ENCODE results near the gene SPATA32. TPM values are rescaled to one million over a fixed set of nuclear protein-coding genes. Genes with fewer than 3 reads are reported as not detected.

SPATA32 gene
- total and polyA plus RNA-seq, 9 donors = 0.12 TPM; not detected in 8

DNA sequence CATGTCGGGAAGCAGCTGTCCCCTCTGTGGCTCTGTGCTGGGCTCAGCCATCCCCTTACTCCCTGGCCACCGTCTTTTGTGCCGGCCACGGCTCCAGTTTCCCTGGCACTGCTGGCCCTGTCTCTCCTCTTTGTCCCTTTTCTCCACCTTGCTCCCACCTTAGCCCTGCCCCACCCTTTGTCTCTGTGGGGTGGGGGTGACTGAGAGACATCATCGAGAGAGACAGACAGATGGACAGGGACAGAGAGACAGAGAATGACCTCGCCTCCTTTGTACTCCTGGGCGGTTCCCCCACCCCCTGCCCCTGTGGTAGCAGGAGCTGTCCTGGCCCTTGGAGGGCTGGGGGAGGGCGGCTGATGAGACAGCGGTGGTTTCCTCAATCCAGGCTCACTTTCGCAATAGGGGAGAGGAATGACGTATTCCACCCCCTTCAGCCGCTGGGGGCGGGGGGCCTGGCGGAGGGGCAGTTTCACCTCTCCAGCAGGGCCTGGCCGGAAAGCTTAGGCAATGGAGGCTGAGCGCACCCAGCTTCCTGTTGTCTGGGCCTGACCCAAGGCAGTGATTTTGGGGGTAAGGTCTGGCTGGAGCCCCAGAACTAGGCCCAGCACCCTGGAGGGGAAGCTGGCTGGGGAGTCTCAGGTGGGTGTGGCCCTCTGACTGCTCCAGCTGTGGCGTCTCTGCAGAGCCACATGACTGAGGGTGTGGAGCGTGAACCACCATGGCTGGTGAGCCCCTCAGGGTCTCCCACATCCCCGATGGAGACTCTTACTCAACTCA lies 32.9 kb downstream of the SPATA32 start:
- Histone ChIP-seq H3K27ac (no peak overlapping the region), H3K9me3 (no peaks in the 10 kb centered on the region), H3K36me3 (no peaks in the 10 kb centered on the region), H3K4me3 (no peak overlapping the region), H3K27me3 (no peaks in the 10 kb centered on the region), H3K4me1 (ENCODE audit: insufficient read depth) (no peaks in the 10 kb centered on the region)
- peak; percentile 61 to 81 (median 74) for DNase-seq
- TF ChIP-seq, protein P1, sequence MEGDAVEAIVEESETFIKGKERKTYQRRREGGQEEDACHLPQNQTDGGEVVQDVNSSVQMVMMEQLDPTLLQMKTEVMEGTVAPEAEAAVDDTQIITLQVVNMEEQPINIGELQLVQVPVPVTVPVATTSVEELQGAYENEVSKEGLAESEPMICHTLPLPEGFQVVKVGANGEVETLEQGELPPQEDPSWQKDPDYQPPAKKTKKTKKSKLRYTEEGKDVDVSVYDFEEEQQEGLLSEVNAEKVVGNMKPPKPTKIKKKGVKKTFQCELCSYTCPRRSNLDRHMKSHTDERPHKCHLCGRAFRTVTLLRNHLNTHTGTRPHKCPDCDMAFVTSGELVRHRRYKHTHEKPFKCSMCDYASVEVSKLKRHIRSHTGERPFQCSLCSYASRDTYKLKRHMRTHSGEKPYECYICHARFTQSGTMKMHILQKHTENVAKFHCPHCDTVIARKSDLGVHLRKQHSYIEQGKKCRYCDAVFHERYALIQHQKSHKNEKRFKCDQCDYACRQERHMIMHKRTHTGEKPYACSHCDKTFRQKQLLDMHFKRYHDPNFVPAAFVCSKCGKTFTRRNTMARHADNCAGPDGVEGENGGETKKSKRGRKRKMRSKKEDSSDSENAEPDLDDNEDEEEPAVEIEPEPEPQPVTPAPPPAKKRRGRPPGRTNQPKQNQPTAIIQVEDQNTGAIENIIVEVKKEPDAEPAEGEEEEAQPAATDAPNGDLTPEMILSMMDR (IDR thresholded peaks at IDR 0.05) = no peak
- TF ChIP-seq EP300 (IDR thresholded peaks at IDR 0.05) (no peak), POLR2A (IDR thresholded peaks at IDR 0.05) (no peak)
- WGBS, 3 donors = 60 to 73% (median 61%) methylated on average over 19 of the region's 19 CpGs
- intact Hi-C loops (cut with DNase I) = loop anchor here in 3 of 4 donors (10.0 kb wide), 2 partner anchors 46 to 606 kb away; no protein-coding TSS in a partner anchor

DNA sequence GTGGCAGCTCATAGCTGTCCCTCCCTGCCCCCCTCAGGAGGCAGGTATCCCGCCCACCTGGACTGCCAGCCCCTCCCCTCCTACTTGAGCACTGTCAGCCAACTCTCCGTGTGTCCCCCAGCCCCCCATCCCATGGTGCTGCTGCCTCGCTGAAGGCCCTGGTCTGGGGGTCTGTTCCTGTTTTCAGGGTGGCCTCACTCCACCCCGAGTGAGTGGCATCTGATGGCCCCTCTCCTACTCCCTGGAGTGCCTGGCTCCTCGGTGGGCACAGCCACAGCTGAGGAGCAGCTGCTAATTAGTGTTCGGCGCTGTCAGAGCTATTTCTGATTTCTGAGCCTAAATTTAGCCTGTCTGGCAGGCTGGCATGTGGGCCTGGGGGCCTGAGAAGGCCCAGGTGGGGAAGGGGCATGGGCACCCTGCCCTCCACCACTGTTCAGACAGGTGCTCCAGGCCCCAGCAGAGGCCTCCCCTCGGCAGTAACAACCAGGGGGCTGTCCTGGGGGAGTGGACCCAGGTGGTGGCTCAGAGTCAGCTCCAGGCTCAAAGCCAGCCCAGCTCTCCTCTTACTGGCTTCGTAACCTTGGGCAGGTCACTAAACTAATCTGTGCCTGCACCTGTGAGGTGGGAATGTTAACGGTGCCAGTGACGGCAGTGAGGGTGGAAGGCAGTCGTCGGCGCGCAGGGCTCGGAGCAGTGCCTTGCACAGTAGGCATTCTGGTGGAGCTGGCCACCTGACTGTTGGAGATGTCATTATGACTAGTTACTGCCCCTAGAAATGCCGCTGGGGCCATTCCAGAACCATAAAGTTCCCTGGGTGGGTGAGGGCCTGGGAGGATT lies 33.8 kb downstream of the SPATA32 start:
- H3K36me3 ChIP-seq = no peaks in the 10 kb centered on the region
- no peaks in the 10 kb centered on the region for H3K27me3 ChIP-seq
- DNase-seq = no peak
- no peak overlapping the region for H3K4me3 ChIP-seq
- intact Hi-C loops (cut with DNase I) = loop anchor here in 3 of 4 donors (10.0 kb wide), 2 partner anchors 47 to 607 kb away; no protein-coding TSS in a partner anchor
- H3K9me3 ChIP-seq = no peaks in the 10 kb centered on the region
- no peaks in the 10 kb centered on the region for H3K4me1 ChIP-seq (ENCODE audit: insufficient read depth)
- WGBS, 3 donors = 65 to 75% (median 68%) methylated on average over 17 of the region's 17 CpGs
- no peak overlapping the region for H3K27ac ChIP-seq
- no peak for TF ChIP-seq POLR2A (IDR thresholded peaks at IDR 0.05)
- no peak for TF ChIP-seq EP300 (IDR thresholded peaks at IDR 0.05)
- TF ChIP-seq, protein P1 (IDR thresholded peaks at IDR 0.05) = no peak

DNA sequence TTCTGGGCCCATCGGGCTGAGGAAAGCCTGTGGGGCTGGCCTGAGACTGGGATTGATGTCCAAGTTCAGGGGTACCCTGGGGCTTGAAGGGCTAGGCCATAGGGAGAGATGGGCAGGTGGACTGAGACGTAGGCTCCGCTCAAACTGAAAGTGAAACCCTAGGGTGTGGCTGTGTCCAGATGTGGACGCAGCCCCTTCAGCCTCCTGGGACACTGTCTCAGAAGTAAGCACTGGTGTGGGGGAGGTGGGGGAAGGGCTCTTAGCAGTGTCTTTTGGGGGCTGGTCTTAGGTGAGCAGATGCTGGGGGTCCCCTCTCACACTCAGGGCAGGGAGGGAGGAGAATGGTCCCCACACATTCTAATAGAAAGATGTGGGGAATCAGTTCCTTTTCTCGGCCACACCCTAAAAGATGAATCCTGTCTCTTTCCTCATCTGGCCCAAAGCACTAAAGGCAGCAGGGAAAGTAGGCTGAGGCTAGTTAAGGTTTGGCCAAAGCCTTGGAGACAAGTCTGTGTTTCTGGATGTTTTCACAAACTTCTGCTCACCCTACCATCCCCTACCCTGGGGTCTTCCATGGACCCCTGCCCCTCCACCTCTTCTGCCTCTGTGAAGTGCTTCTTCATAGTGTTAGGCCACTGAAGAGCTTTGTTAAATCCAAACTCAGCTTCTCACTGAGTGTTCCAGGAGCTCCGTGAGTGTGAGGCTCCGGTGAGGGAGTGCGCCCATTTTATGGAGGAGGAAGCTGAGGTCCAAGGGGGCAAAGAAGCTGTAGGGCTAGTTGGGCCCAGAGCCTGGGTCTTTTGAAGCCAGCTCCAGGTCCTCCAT lies 34.6 kb downstream of the SPATA32 start:
- TF ChIP-seq EP300 (IDR thresholded peaks at IDR 0.05) = no peak
- TF ChIP-seq, protein P1 (IDR thresholded peaks at IDR 0.05) = no peak
- TF ChIP-seq POLR2A (IDR thresholded peaks at IDR 0.05) = no peak
- Histone ChIP-seq H3K4me3 (no peak overlapping the region), H3K27me3 (no peaks in the 10 kb centered on the region), H3K4me1 (ENCODE audit: insufficient read depth) (no peaks in the 10 kb centered on the region), H3K36me3 (no peaks in the 10 kb centered on the region), H3K9me3 (no peaks in the 10 kb centered on the region), H3K27ac (no peak overlapping the region)
- intact Hi-C loops (cut with DNase I) = loop anchor here in 3 of 4 donors (10.0 kb wide), 2 partner anchors 47 to 607 kb away; no protein-coding TSS in a partner anchor
- 71 to 83% (median 79%) methylated on average over 8 of the region's 8 CpGs for WGBS, 3 donors
- DNase-seq = no peak

DNA sequence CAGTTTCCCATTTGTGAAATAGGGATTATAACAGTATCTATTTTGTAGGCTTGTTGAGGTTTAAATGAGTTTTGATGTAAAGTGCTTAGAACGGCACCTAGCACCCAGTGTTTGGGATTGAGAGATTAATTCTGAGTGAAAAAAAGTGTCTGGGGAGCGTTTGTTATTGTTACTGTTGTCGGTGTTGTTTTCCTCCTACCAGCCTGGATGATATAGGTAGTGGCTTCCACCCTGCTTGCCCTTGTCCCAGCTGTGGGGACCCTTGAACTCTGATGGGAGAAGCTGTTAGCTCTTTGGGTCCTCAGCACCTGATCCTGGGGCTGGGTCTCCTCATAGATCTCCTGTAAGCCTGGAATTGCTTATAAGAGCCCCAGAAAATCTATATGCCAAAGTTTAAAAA lies 35.3 kb downstream of the SPATA32 start:
- TF ChIP-seq EP300 (IDR thresholded peaks at IDR 0.05) (no peak), POLR2A (IDR thresholded peaks at IDR 0.05) (no peak)
- TF ChIP-seq, protein P1 (IDR thresholded peaks at IDR 0.05) = no peak
- Histone ChIP-seq H3K4me3 (no peak overlapping the region), H3K36me3 (no peaks in the 10 kb centered on the region), H3K27me3 (no peaks in the 10 kb centered on the region), H3K27ac (no peak overlapping the region), H3K9me3 (no peaks in the 10 kb centered on the region), H3K4me1 (ENCODE audit: insufficient read depth) (no peaks in the 10 kb centered on the region)
- intact Hi-C loops (cut with DNase I) = loop anchor here in 3 of 4 donors (10.0 kb wide), 2 partner anchors 48 to 608 kb away; no protein-coding TSS in a partner anchor
- WGBS, 3 donors = 75 to 87% (median 81%) methylated on average over 3 of the region's 3 CpGs
- DNase-seq = no peak

Data from ovary (tissue), 9 donors.